Astrocyte of the cerebellum (primary cell): Measurements from ENCODE around the gene ACIN1.

Experiments used
- DNase-seq: peaks from one replicate; pipeline ENCODE4 v3.0.0-alpha.2; 2011; ENCODE audit warnings: low read depth
- H3K4me3 ChIP-seq: 2 replicates; pipeline ENCODE4 v1.5.1; 2011; ENCODE audit warnings: mild to moderate bottlenecking, low read depth, low read length, moderate library complexity
- in situ Hi-C: cut with HindIII; loops from 2 replicates; pipeline ENCODE4 v1.10.0; 2017; ENCODE audit warnings: low sequenced_read_pairs
- TF ChIP-seq, protein P1 (sequence below): IDR thresholded peaks from 2 replicates; pipeline ENCODE4 v1.5.1; 2012; ENCODE audit warnings: low read length, low read depth, moderate library complexity, mild to moderate bottlenecking; ENCODE audit errors: missing control alignments

Gene ACIN1

DNA sequence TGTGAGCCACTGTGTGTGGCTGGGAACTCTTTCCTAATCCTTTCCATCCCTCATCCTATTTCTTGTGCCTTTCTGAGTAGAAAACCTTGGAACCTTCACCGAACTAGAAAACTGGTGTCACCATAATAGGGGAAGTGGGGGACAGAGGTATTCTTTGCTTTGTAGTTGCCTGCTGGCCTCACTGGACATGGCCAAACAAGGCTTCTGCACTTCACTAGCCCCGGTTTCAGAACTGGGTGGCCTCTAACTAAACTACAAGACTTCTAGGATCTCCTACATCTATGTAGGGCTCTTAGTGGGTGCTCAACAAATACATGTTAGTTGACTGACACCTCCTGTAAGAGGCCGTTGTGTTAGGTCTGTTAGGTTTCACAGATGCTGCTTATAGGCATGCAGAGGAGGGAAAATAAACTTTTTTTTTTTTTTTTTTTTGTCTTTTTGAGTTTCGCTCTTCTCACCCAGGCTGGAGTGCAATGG is 10.4 kb upstream of the ACIN1 start:
- TF ChIP-seq, protein P1, sequence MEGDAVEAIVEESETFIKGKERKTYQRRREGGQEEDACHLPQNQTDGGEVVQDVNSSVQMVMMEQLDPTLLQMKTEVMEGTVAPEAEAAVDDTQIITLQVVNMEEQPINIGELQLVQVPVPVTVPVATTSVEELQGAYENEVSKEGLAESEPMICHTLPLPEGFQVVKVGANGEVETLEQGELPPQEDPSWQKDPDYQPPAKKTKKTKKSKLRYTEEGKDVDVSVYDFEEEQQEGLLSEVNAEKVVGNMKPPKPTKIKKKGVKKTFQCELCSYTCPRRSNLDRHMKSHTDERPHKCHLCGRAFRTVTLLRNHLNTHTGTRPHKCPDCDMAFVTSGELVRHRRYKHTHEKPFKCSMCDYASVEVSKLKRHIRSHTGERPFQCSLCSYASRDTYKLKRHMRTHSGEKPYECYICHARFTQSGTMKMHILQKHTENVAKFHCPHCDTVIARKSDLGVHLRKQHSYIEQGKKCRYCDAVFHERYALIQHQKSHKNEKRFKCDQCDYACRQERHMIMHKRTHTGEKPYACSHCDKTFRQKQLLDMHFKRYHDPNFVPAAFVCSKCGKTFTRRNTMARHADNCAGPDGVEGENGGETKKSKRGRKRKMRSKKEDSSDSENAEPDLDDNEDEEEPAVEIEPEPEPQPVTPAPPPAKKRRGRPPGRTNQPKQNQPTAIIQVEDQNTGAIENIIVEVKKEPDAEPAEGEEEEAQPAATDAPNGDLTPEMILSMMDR = no peak
- DNase-seq = no peak
- no peak overlapping the region for H3K4me3 ChIP-seq
- in situ Hi-C loops = no loop called here

GRCh38 chr14:23104591-23105347 is 9.8 kb upstream of the ACIN1 start, which contains the start of gene CIROP:
Gene CIROP, minus strand, starts transcription at chr14:23104989. Its CDS starts 69 bp downstream, at chr14:23104920.
- in situ Hi-C loops = no loop called here
- no peak within 1 kb of the TSS for H3K4me3 ChIP-seq
- TF ChIP-seq, protein P1 = no peak
- no peak for DNase-seq

GRCh38 chr14:23104070-23104590 is 9.2 kb upstream of the ACIN1 start:
- in situ Hi-C loops = no loop called here
- TF ChIP-seq, protein P1 = no peak
- no peak overlapping the region for H3K4me3 ChIP-seq
- DNase-seq = no peak

GRCh38 chr14:23103581-23103980 is 8.6 kb upstream of the ACIN1 start:
- no peak for DNase-seq
- TF ChIP-seq, protein P1 = no peak
- in situ Hi-C loops = no loop called here
- no peak overlapping the region for H3K4me3 ChIP-seq

- in situ Hi-C loops = no loop called here
- DNase-seq = no peak
- H3K4me3 ChIP-seq = no peak overlapping the region
- TF ChIP-seq, protein P1 = no peak
Observed at GRCh38 chr14:23102801-23103200, 7.9 kb upstream of the ACIN1 start.

- DNase-seq = no peak
- no peak overlapping the region for H3K4me3 ChIP-seq
- TF ChIP-seq, protein P1 = no peak
- in situ Hi-C loops = no loop called here
Observed at GRCh38 chr14:23101986-23102625, 7.2 kb upstream of the ACIN1 start.
